Thyroid gland (tissue), 4 donors: Measurements from ENCODE around the gene LRRC8B.

Source experiments
- POLR2A ChIP-seq, 2 donors: fragments of 450-650 bp; IDR thresholded peaks; one replicate each; pipeline ENCODE4 v1.6.1; 2017; ENCODE audit warnings: antibody characterized with exemption in 2 of 2, mild to moderate bottlenecking in 2 of 2, moderate library complexity in 1 of 2
- TF ChIP-seq, protein P1 (sequence below), 6 experiments: fragments of 200-600 bp in 3 of 6; fragments of 450-650 bp in 3 of 6; sonication (generic) in 3 of 6; IDR thresholded peaks; one replicate each; pipeline ENCODE4 v1.5.1; 2016 to 2019; ENCODE audit warnings: antibody characterized with exemption in 6 of 6, mild to moderate bottlenecking in 2 of 6, inconsistent platforms in 1 of 6, moderate library complexity in 1 of 6

DNA sequence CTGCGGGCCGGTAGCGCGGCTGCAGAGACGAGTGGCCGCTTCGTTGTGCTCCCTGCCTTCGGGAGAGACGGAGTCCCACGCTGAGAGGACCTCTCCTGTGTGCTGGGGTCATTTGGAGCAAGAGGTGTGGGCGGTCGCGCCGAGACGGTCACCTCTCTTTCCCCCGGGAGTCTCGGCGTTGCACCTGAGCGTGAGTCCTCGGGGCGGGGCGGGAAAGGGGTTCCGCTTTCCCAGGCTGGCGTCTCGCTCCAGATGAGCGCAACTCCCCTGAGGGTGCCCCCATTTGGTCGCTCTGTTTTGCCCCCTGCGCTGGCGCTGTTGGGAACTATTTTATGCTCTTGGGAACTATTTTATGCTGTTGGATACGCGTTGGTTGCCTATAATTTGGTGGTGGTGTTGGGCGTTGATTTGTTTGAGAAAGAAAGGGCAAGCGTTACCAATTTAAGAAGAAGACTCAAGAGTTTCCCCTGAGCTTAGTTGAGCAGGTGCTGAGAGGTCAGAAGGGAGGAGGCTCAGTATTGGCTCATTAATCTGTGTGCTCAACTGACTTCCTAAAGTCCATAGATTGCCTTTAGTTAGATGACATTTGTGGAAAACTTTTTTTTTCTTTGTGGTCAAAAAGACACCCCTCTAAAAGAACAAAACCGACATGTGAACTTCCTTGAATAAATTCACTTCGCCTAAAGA is 683 bp downstream of the LRRC8B start:
- TF ChIP-seq, protein P1, sequence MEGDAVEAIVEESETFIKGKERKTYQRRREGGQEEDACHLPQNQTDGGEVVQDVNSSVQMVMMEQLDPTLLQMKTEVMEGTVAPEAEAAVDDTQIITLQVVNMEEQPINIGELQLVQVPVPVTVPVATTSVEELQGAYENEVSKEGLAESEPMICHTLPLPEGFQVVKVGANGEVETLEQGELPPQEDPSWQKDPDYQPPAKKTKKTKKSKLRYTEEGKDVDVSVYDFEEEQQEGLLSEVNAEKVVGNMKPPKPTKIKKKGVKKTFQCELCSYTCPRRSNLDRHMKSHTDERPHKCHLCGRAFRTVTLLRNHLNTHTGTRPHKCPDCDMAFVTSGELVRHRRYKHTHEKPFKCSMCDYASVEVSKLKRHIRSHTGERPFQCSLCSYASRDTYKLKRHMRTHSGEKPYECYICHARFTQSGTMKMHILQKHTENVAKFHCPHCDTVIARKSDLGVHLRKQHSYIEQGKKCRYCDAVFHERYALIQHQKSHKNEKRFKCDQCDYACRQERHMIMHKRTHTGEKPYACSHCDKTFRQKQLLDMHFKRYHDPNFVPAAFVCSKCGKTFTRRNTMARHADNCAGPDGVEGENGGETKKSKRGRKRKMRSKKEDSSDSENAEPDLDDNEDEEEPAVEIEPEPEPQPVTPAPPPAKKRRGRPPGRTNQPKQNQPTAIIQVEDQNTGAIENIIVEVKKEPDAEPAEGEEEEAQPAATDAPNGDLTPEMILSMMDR (IDR thresholded peaks at IDR 0.05), result no peak
- no peak for TF ChIP-seq POLR2A (IDR thresholded peaks at IDR 0.05)
